Measurements from ENCODE around the gene TBX2. TPM values are rescaled to one million over a fixed set of nuclear protein-coding genes. Genes with fewer than 3 reads are reported as not detected.
"Not testable (repeated sequence)": the region's sequence is repeated elsewhere in the genome, so short reads cannot be mapped to it uniquely, and the experiment has no call there.

TBX2 gene
- polyA plus RNA-seq, 3 donors, result 47.8 to 58.3 (median 56.1) TPM

- no peak for DNase-seq (ENCODE audit: low read depth in 3 of 3, low spot score in 2 of 3)
Measured at GRCh38 chr17:61425682-61426481, 26.2 kb downstream of the TBX2 start.

GRCh38 chr17:61426482-61427304 is 27.1 kb downstream of the TBX2 start:
- no peak for DNase-seq (ENCODE audit: low read depth in 3 of 3, low spot score in 2 of 3)

- no peak for DNase-seq (ENCODE audit: low read depth in 3 of 3, low spot score in 2 of 3)
Measured at GRCh38 chr17:61427567-61427966, 27.9 kb downstream of the TBX2 start.

- DNase-seq (ENCODE audit: low read depth in 3 of 3, low spot score in 2 of 3), result no peak
Measured at GRCh38 chr17:61429274-61429673, 29.6 kb downstream of the TBX2 start.

GRCh38 chr17:61429831-61430230 is 30.2 kb downstream of the TBX2 start:
- DNase-seq (ENCODE audit: low read depth in 3 of 3, low spot score in 2 of 3), result not testable (repeated sequence)

GRCh38 chr17:61431594-61432311 is 32.1 kb downstream of the TBX2 start:
- DNase-seq (ENCODE audit: low read depth in 3 of 3, low spot score in 2 of 3), result no peak

GRCh38 chr17:61436273-61436672 is 36.6 kb downstream of the TBX2 start:
- no peak for DNase-seq (ENCODE audit: low read depth in 3 of 3, low spot score in 2 of 3)

- DNase-seq (ENCODE audit: low read depth in 3 of 3, low spot score in 2 of 3), result no peak
Measured at GRCh38 chr17:61436995-61437704, 37.5 kb downstream of the TBX2 start.

GRCh38 chr17:61440697-61441096 is 41.1 kb downstream of the TBX2 start:
- DNase-seq (ENCODE audit: low read depth in 3 of 3, low spot score in 2 of 3), result no peak

GRCh38 chr17:61441507-61441906 is 41.9 kb downstream of the TBX2 start:
- DNase-seq (ENCODE audit: low read depth in 3 of 3, low spot score in 2 of 3), result not testable (repeated sequence)

GRCh38 chr17:61442136-61442775 is 42.6 kb downstream of the TBX2 start:
- no peak for DNase-seq (ENCODE audit: low read depth in 3 of 3, low spot score in 2 of 3)

GRCh38 chr17:61442878-61443474 is 43.3 kb downstream of the TBX2 start:
- DNase-seq (ENCODE audit: low read depth in 3 of 3, low spot score in 2 of 3), result no peak

- DNase-seq (ENCODE audit: low read depth in 3 of 3, low spot score in 2 of 3), result no peak
Measured at GRCh38 chr17:61443475-61443882, 43.8 kb downstream of the TBX2 start.

- DNase-seq (ENCODE audit: low read depth in 3 of 3, low spot score in 2 of 3), result no peak
Measured at GRCh38 chr17:61444075-61444474, 44.4 kb downstream of the TBX2 start.

GRCh38 chr17:61444831-61445230 is 45.2 kb downstream of the TBX2 start:
- DNase-seq (ENCODE audit: low read depth in 3 of 3, low spot score in 2 of 3), result no peak

GRCh38 chr17:61447358-61447757 is 47.7 kb downstream of the TBX2 start:
- DNase-seq (ENCODE audit: low read depth in 3 of 3, low spot score in 2 of 3), result no peak

GRCh38 chr17:61448042-61448441 is 48.4 kb downstream of the TBX2 start:
- DNase-seq (ENCODE audit: low read depth in 3 of 3, low spot score in 2 of 3), result no peak

- not testable (repeated sequence) for DNase-seq (ENCODE audit: low read depth in 3 of 3, low spot score in 2 of 3)
Measured at GRCh38 chr17:61449140-61449539, 49.5 kb downstream of the TBX2 start.
